PC-9 (cell line): ENCODE data around the gene ZNF646. TPM values are rescaled to one million over a fixed set of nuclear protein-coding genes. Genes with fewer than 3 reads are reported as not detected.

ENCODE experiments used
- BruUV-seq: library from RNA; stranded (reverse); fragments of 400-500 nt; replicated peaks from 2 replicates; lab custom pipeline; 2021; lab: Mats Ljungman, UMichigan
- CTCF ChIA-PET: fragments of 300-600 bp; sonication (Branson Sonifier 250); formaldehyde crosslinking; loops from one replicate; lab custom pipeline; 2022; ENCODE audit warnings: antibody characterized with exemption; lab: Charles Lee
- POLR2A ChIA-PET: fragments of 300-600 bp; sonication (Branson Sonifier 250); formaldehyde crosslinking; loops from one replicate; lab custom pipeline; 2022; ENCODE audit warnings: antibody characterized with exemption; ENCODE audit not compliant: unreplicated experiment; lab: Charles Lee
- DNase-seq, 2 experiments: peaks; one replicate each; pipeline versions ENCODE4 v3.0.0 to v3.0.0-alpha.2; 2015 to 2022; ENCODE audit warnings: mixed read lengths in 1 of 2
- H2AFZ ChIP-seq: fragments of 200-600 bp; sonication (generic); 2 replicates; pipeline ENCODE4 v1.8.1; 2017; ENCODE audit warnings: antibody characterized with exemption
- H3F3A ChIP-seq: fragments of 200-600 bp; sonication (generic); 2 replicates; pipeline ENCODE4 v1.8.1; 2017; ENCODE audit warnings: antibody characterized with exemption, mild to moderate bottlenecking, low read depth; ENCODE audit not compliant: insufficient read depth
- H3K27ac ChIP-seq: fragments of 200-600 bp; sonication (generic); 2 replicates; pipeline ENCODE4 v1.6.1; 2016; ENCODE audit warnings: mixed run types
- H3K27me3 ChIP-seq: fragments of 200-600 bp; sonication (generic); 2 replicates; pipeline ENCODE4 v1.6.1; 2016; ENCODE audit warnings: low read depth, mixed run types; ENCODE audit not compliant: insufficient read depth
- H3K36me3 ChIP-seq: fragments of 200-600 bp; sonication (generic); 2 replicates; pipeline ENCODE4 v1.6.1; 2016; ENCODE audit warnings: low read depth, mixed run types
- H3K4me1 ChIP-seq: fragments of 200-600 bp; sonication (generic); replicated peaks from 2 replicates; pipeline ENCODE4 v1.6.1; 2016; ENCODE audit warnings: mixed run types; ENCODE audit not compliant: insufficient read depth
- H3K4me2 ChIP-seq: fragments of 200-600 bp; sonication (generic); 2 replicates; pipeline ENCODE4 v1.6.1; 2017; ENCODE audit warnings: mixed run types
- H3K4me3 ChIP-seq: fragments of 200-600 bp; sonication (generic); 2 replicates; pipeline ENCODE4 v1.6.1; 2016; ENCODE audit warnings: mixed run types
- H3K79me2 ChIP-seq: fragments of 200-600 bp; sonication (generic); 2 replicates; pipeline ENCODE4 v1.6.1; 2017; ENCODE audit warnings: low read depth, mixed run types
- H3K9me2 ChIP-seq: fragments of 200-600 bp; sonication (generic); 2 replicates; pipeline ENCODE4 v1.8.1; 2017; ENCODE audit warnings: mild to moderate bottlenecking; ENCODE audit not compliant: insufficient read depth
- H3K9me3 ChIP-seq: fragments of 200-600 bp; sonication (generic); 2 replicates; pipeline ENCODE4 v1.8.1; 2016; ENCODE audit warnings: low read depth; ENCODE audit not compliant: insufficient read depth
- H4K20me1 ChIP-seq: fragments of 200-600 bp; sonication (generic); 2 replicates; pipeline ENCODE4 v1.8.1; 2017; ENCODE audit not compliant: insufficient read depth
- CTCF ChIP-seq: fragments of 200-600 bp; sonication (generic); conservative IDR thresholded peaks from 2 replicates; pipeline ENCODE4 v1.6.1; 2017; ENCODE audit warnings: mixed run types, antibody characterized with exemption, mild to moderate bottlenecking, moderate library complexity
- EZH2 ChIP-seq: fragments of 200-600 bp; sonication (generic); IDR thresholded peaks from 2 replicates; pipeline ENCODE4 v1.8.0; 2017; ENCODE audit warnings: antibody characterized with exemption, low read depth
- intact Hi-C: fragments of 100-400 bp; cut with micrococcal nuclease; formaldehyde crosslinking; loops from one replicate; pipeline ENCODE4 v1.10.0; 2022; ENCODE audit not compliant: unreplicated experiment
- total RNA-seq: library from RNA; stranded (reverse); gene quantifications from 2 replicates; pipeline ENCODE4 v1.2.3, GENCODE V29; 2021

ZNF646 gene
- total RNA-seq, 1 experiment from 2014 or later = 25.4 TPM

DNA sequence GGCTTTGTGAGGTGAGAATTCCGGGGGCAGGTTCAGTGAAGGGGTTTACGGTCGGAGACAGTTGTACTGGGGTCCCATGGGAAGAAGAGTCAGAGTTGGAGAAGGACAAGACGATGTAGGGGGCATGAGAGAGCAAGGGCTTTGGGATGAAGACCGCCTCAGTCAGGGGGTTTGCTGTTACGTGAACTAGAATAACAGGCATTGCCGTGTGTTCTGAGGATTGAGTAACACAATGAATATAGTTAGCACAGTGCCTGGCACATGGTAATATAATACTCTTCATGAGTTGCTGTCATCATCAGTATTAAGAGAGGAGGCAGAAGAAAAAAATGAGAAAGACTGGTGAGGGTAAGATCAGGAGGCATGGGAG lies 577 bp downstream of the ZNF646 start:
- Histone ChIP-seq H3K36me3 (no peaks in the 10 kb centered on the region), H3K79me2 (peaks cover 67% of the 10 kb centered on the region), H2AFZ (peak overlapping the region; percentile 89), H3K27me3 (no peaks in the 10 kb centered on the region), H4K20me1 (peaks cover 13% of the 10 kb centered on the region), H3K27ac (peak overlapping the region; percentile 54; the same call in 1 of the 2 replicates), H3K4me3 (peak overlapping the region; percentile 89), H3K4me1 (peaks cover 20% of the 10 kb centered on the region), H3K9me2 (no peaks in the 10 kb centered on the region), H3F3A (peaks cover 4% of the 10 kb centered on the region; the same call in 1 of the 2 replicates), H3K4me2 (peak overlapping the region; percentile 95), H3K9me3 (no peaks in the 10 kb centered on the region)
- TF ChIP-seq EZH2 (no peak), CTCF (no peak)
- ChIA-PET CTCF (interaction anchor here (0.6 to 1.6 kb wide), 3 partner anchors 19 to 90 kb away, joined by 3 to 21 read pairs (median 16); partner anchors contain the start of gene HSD3B7), POLR2A (interaction anchor here (0.7 to 1.2 kb wide), 2 partner anchors 11 to 179 kb away, joined by 4 to 9 read pairs; partner anchors contain the start of gene CTF1)
- intact Hi-C loops = loop anchor here (1.0 to 2.0 kb wide), 6 partner anchors 41 to 385 kb away; partner anchors contain the start of genes ARMC5, FUS, HSD3B7 and PRSS8
- DNase-seq = no peak
- BruUV-seq = no TSS peak

GRCh38 chr16:31076319-31076718 lies 2.1 kb downstream of the ZNF646 start:
- TF ChIP-seq CTCF (no peak), EZH2 (no peak)
- peaks cover 20% of the 10 kb centered on the region for H3K4me1 ChIP-seq
- peaks cover 24% of the 10 kb centered on the region for H4K20me1 ChIP-seq
- intact Hi-C loops = no loop called here
- POLR2A ChIA-PET = no interaction called here
- H3F3A ChIP-seq = peaks cover 9% of the 10 kb centered on the region; the same call in 1 of the 2 replicates
- H3K27ac ChIP-seq = no peak overlapping the region
- H3K27me3 ChIP-seq = no peaks in the 10 kb centered on the region
- no peak for DNase-seq
- CTCF ChIA-PET = no interaction called here
- H3K79me2 ChIP-seq = peaks cover 53% of the 10 kb centered on the region
- no peaks in the 10 kb centered on the region for H3K9me2 ChIP-seq
- no peak overlapping the region for H2AFZ ChIP-seq
- H3K36me3 ChIP-seq = peaks cover 5% of the 10 kb centered on the region
- H3K9me3 ChIP-seq = no peaks in the 10 kb centered on the region
- BruUV-seq = no TSS peak
- H3K4me2 ChIP-seq = no peak overlapping the region
- H3K4me3 ChIP-seq = no peak overlapping the region

- Histone ChIP-seq H4K20me1 (peaks cover 30% of the 10 kb centered on the region), H3K4me1 (peaks cover 14% of the 10 kb centered on the region), H3K9me3 (no peaks in the 10 kb centered on the region), H3F3A (peaks cover 14% of the 10 kb centered on the region; the same call in 1 of the 2 replicates), H3K27ac (no peak overlapping the region), H3K79me2 (peaks cover 46% of the 10 kb centered on the region), H3K4me2 (no peak overlapping the region), H3K4me3 (no peak overlapping the region), H3K27me3 (no peaks in the 10 kb centered on the region), H3K9me2 (no peaks in the 10 kb centered on the region), H2AFZ (no peak overlapping the region), H3K36me3 (peaks cover 5% of the 10 kb centered on the region)
- BruUV-seq = no TSS peak
- ChIA-PET CTCF (no interaction called here), POLR2A (no interaction called here)
- DNase-seq = no peak
- intact Hi-C loops = no loop called here
- no peak for TF ChIP-seq EZH2
- no peak for TF ChIP-seq CTCF
Observed at GRCh38 chr16:31077024-31077423, 2.8 kb downstream of the ZNF646 start.
